ENCODE results near the gene DCDC2C. TPM values are rescaled to one million over a fixed set of nuclear protein-coding genes. Genes with fewer than 3 reads are reported as not detected.
A peak's percentile ranks its signal among the peaks of the same experiment; 100 is the strongest.
"Not testable (repeated sequence)": the region's sequence is repeated elsewhere in the genome, so short reads cannot be mapped to it uniquely, and the experiment has no call there.

DCDC2C gene
- total RNA-seq, 2 donors from 2014 or later, result not detected

DNA sequence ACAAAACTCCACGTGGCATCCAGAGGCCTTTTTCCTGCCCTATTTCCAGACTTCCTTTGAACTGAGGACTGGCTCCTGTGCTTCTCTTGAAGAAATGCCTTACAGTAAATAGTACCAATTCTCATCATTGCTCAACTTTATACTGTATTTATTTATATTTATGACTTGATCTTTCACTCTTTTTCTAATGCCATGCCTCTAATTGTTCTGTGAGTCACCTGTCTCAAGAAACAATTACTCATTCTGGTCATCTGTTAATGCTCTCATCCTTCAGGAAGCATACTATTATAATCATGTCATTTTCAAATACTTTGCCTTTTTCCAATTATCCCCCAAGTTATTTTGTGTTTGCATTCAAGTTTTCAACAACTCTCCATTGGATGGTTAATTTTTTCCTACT is 85.9 kb downstream of the DCDC2C start:
- H3K9me3 Mint-ChIP-seq, result no peaks in the 10 kb centered on the region
- no peak for ATAC-seq
- no peak for DNase-seq (ENCODE audit: low spot score)
- no peak overlapping the region for H3K4me3 Mint-ChIP-seq
- H3K27me3 Mint-ChIP-seq, result peaks cover 0 to 11% of the 10 kb centered on the region in 2 donors
- H3K36me3 Mint-ChIP-seq, result no peaks in the 10 kb centered on the region
- no peaks in the 10 kb centered on the region for H3K4me1 Mint-ChIP-seq (ENCODE audit: low read depth in 2 of 2)
- no peak overlapping the region for H3K27ac Mint-ChIP-seq

DNA sequence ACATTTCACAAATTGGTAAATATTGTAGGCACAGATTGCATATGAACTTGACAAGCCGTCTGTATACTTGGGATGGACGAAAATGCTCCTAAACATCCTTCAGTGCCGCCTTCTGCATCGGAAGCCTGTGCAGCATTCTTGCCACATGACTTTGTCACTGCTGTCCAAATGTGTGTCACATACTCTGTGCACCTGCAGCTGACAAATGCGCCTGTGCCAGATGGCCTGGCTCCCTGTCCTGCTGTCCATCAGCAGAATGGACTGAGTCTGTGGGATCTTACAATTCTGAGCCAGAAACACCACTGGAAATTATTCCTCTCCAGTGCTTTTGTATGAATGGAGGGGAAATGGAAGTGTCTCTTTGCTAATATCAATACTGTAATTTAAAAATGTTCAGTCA is 89.9 kb downstream of the DCDC2C start:
- Mint-ChIP-seq H3K9me3 (no peaks in the 10 kb centered on the region), H3K4me1 (ENCODE audit: low read depth in 2 of 2) (no peaks in the 10 kb centered on the region), H3K4me3 (no peak overlapping the region), H3K27me3 (peaks cover 0 to 9% of the 10 kb centered on the region in 2 donors), H3K27ac (no peak overlapping the region), H3K36me3 (no peaks in the 10 kb centered on the region)
- ATAC-seq, result no peak
- DNase-seq (ENCODE audit: low spot score), result no peak

DNA sequence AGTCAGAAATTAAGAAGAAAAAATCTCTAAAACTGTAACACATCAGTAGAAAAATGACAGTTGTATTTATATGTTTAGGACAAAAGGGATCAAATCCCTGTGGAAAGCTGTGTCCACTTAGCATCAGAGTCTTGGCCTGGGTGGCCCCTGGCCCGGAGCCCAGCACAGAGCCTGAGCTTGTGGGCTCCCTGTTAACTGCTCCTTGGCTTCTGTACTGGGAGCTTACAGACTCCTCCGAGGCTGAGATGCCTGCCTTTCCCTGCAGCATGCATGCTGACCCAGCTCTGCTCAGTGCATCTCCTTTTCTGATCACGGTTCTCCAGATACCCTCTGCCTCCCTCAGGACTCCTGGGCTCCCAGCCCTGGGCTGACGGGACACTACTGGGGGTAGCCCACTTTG is 98.1 kb downstream of the DCDC2C start:
- Mint-ChIP-seq H3K4me3 (no peak overlapping the region), H3K27me3 (peaks cover 0 to 10% of the 10 kb centered on the region in 2 donors), H3K27ac (no peak overlapping the region), H3K9me3 (no peaks in the 10 kb centered on the region), H3K36me3 (no peaks in the 10 kb centered on the region), H3K4me1 (ENCODE audit: low read depth in 2 of 2) (no peaks in the 10 kb centered on the region)
- ATAC-seq (no peak), DNase-seq (ENCODE audit: low spot score) (no peak)

DNA sequence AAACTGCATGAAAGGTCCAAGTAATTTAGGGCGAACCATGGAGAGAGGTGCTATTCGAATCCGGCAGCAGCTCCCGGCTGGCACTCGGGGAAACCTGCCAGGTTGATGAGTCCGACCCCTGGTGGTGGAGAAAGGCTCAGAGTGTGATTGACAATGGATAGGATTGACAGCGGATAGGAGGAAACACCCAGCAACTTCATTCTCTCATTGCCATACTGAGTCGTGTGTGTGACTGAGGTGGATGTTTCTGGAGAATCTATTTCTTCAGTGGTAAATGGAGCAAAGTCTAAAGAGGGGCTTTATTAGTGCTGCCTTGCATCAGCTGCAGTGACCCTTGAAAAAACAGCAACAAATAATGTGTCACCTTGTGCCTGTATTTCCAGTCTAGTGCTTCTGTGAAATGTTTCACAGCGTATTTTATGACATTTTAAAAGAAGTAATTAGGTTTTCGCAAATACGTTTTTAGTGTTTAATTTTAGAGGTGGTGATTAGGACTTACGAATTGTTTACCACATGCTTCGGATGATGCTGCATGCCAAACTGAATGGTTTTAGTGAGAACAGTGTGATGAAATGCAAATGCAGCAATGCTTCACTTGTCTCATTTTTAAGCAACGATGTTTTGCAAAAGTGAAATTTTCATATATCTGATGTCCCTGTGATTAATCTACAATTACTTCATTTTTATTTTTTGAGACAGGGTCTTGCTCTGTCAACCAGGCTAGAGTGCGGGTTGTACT is 102.0 kb downstream of the DCDC2C start:
- H3K4me3 Mint-ChIP-seq, result no peak overlapping the region
- no peak overlapping the region for H3K27ac Mint-ChIP-seq
- peaks cover 0 to 10% of the 10 kb centered on the region in 2 donors for H3K27me3 Mint-ChIP-seq
- ATAC-seq (no peak), DNase-seq (ENCODE audit: low spot score) (no peak)
- H3K36me3 Mint-ChIP-seq, result no peaks in the 10 kb centered on the region
- H3K4me1 Mint-ChIP-seq (ENCODE audit: low read depth in 2 of 2), result no peaks in the 10 kb centered on the region
- H3K9me3 Mint-ChIP-seq, result no peaks in the 10 kb centered on the region

DNA sequence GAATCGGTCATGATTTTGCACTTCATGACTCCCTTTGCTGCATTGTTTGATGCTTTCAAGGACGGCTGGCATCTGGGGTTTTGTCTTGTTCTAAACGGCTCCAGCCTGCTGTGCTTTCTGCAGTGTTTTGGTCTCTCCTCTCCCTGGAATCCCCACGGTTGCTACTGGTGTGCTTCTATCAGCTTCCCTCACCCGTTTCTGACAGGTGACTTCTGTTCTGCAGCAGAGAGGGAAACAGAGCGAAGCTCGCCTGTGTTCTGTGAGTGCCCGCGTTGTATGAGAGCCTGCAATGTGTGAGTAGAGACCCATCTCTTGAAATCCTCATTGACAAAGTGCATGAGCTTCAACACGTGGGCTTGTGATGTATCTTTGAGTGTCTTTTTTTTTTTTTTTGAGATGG is 102.8 kb downstream of the DCDC2C start:
- DNase-seq (ENCODE audit: low spot score), result no peak
- Mint-ChIP-seq H3K9me3 (no peaks in the 10 kb centered on the region), H3K4me1 (ENCODE audit: low read depth in 2 of 2) (no peaks in the 10 kb centered on the region), H3K27ac (no peak overlapping the region), H3K27me3 (peaks cover 0 to 10% of the 10 kb centered on the region in 2 donors), H3K36me3 (no peaks in the 10 kb centered on the region), H3K4me3 (no peak overlapping the region)
- ATAC-seq, result no peak

DNA sequence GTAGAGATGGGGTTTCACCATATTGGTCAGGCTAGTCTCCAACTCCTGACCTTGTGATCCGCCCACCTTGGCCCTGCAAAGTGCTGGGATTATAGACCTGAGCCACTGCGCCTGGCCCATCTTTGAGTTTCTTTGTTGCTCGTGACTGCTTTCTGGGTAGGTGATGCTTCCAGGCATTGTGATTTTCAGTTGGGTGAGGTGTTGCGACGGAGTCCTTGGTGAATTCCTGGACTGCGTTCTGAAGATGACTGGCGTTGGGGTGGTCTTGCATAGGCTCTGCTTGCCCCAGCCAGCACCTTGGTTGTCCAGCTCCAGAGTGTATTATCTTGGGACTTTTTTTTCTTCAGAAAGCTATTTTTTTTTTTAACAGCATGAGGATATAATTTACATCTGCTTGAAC is 103.4 kb downstream of the DCDC2C start:
- no peak for ATAC-seq
- Mint-ChIP-seq H3K4me1 (ENCODE audit: low read depth in 2 of 2) (no peaks in the 10 kb centered on the region), H3K36me3 (no peaks in the 10 kb centered on the region), H3K27ac (no peak overlapping the region), H3K27me3 (peaks cover 0 to 10% of the 10 kb centered on the region in 2 donors), H3K9me3 (no peaks in the 10 kb centered on the region), H3K4me3 (no peak overlapping the region)
- DNase-seq (ENCODE audit: low spot score), result no peak

DNA sequence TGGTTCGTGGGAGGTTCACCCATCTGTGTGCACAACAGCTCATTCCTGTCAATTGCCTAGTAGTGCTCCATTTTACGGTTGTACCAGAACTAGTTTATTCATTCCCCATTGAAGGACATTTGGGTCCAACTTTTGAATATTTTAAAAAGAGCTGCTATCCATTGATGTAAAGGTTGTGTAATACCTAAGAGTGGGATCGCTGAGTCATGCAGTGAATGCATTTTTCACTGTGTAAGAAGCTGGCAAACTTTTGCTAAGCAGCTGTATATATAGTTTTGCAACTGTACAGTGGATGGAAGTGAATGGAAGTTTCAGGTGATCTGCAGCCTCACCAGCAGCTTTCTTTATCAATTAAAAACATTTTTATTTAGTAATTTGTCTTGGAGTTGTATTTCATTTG is 104.5 kb downstream of the DCDC2C start:
- Mint-ChIP-seq H3K27ac (no peak overlapping the region), H3K4me1 (ENCODE audit: low read depth in 2 of 2) (no peaks in the 10 kb centered on the region), H3K9me3 (peaks cover 4% of the 10 kb centered on the region), H3K36me3 (peaks cover 4% of the 10 kb centered on the region), H3K4me3 (no peak overlapping the region), H3K27me3 (peaks cover 0 to 10% of the 10 kb centered on the region in 2 donors)
- DNase-seq (ENCODE audit: low spot score), result no peak
- no peak for ATAC-seq

DNA sequence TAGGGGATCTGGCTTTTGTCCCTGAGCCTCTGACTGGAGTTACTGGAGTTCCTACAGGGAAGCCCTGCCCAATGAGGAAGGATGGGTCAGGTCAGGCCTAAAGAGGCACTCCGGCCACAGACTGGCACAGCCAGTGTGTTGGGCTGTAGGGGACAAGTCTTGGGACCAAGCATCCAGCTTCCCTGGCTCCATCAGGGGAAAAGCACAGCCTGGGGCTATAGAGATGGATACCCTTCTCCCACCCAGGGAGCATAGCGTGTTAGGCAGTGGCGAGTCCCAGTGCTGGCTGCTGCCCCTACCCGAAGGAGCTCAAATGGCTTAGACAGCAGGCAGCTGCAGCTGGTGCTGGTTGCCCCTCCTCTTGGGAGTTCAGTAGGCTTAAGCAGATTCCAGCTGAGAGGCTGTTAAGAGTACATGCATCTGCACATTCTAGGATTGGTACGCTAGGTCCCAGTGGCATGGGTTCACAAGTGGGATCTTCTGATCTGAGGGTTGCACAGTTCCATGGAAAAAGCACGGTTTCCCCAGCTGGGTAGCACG is 111.4 kb downstream of the DCDC2C start:
- no peaks in the 10 kb centered on the region for H3K4me1 Mint-ChIP-seq (ENCODE audit: low read depth in 2 of 2)
- H3K27me3 Mint-ChIP-seq, result no peaks in the 10 kb centered on the region
- no peak overlapping the region for H3K4me3 Mint-ChIP-seq
- peaks cover 4% of the 10 kb centered on the region for H3K36me3 Mint-ChIP-seq
- ATAC-seq (no peak), DNase-seq (ENCODE audit: low spot score) (no peak)
- H3K9me3 Mint-ChIP-seq, result peaks cover 19% of the 10 kb centered on the region
- no peak overlapping the region for H3K27ac Mint-ChIP-seq

DNA sequence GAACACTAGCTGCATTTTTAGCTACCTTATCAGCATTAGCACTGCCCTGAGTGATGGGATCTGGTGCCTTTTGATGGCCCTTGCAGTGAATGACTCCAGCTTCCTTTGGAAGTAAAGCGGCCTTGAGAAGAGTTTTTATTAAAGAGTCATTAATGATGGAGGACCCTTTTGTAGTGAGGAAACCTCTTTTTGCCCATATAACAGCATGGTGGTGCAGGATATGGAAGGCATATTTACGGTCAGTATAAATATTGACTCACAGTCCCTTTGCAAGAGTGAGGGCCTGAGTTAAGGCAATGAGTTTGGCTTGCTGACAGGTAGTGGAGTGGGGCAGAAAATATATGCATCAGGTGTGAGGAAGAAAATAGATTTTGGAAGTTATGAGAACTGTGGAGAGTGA is 113.8 kb downstream of the DCDC2C start:
- not testable (repeated sequence) for H3K27me3 Mint-ChIP-seq; H3K36me3 Mint-ChIP-seq; H3K4me3 Mint-ChIP-seq; DNase-seq (ENCODE audit: low spot score); H3K27ac Mint-ChIP-seq; ATAC-seq; H3K4me1 Mint-ChIP-seq (ENCODE audit: low read depth in 2 of 2)
- peaks cover 24% of the 10 kb centered on the region for H3K9me3 Mint-ChIP-seq

DNA sequence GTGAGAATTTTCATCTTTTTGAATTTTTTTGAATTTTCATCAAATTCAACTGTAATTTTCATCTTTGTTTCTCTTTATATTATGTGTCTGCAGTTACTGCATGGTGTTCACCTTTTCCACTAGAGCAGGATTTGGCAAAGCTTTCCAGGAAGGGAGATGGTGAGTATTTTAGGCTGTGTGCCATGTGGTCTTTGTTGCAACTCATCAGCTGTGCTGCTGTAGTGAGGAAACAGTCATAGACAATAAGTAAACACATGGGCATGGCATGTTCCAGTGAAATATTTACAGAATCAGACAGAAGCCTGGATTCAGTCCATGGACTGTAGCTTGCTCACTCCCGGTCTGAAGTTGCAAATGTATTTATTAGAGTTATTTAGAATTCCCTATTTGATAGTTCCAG is 120.4 kb downstream of the DCDC2C start:
- Mint-ChIP-seq H3K27me3 (no peaks in the 10 kb centered on the region), H3K27ac (no peak overlapping the region), H3K36me3 (no peaks in the 10 kb centered on the region), H3K4me3 (no peak overlapping the region), H3K9me3 (peaks cover 12% of the 10 kb centered on the region), H3K4me1 (ENCODE audit: low read depth in 2 of 2) (no peaks in the 10 kb centered on the region)
- ATAC-seq (no peak), DNase-seq (ENCODE audit: low spot score) (no peak)

DNA sequence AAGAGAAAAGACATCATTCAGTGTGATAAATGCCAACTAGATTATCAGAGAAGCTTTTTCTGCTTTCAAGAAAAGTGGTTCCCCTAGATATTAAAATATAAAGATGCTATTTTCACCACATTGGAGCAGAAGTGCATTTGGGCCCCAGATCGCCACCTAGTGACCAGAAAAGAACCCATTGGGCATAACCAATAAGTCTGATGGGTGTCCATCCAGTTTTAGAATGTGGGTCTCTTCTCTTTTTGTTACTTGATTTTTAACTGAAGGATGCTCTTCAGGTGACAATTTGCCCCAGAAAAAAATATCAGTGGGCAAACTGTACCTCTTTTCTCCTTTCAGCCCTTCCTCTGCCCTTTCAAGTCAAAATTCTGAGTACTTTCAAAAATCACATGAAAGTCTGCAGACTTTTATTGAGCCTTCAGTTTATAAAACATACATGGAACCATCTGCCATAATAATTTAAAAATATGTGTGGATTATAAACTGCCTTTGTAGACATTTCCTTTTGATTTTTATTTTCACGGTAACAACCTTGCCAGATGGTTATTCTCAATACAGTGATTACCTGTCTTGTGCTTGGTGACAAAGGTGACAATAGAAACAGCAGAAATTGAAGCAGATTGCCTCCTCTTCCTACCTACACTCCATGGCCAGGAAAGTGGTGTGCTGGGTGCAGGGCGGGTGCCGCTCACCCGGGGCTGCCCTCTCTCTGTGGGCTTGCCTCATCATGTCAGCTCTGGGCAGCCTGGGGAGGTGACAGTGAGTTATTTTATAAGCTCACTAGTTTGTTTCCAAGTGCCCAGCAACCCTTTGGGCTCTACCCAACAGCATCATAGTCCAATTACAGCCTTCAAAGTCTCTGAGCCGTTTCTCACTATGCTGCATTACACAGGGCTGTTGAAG is 124.5 kb downstream of the DCDC2C start:
- Mint-ChIP-seq H3K4me3 (no peak overlapping the region), H3K4me1 (ENCODE audit: low read depth in 2 of 2) (no peaks in the 10 kb centered on the region), H3K27me3 (peaks cover 0 to 2% of the 10 kb centered on the region in 2 donors), H3K36me3 (no peaks in the 10 kb centered on the region), H3K9me3 (peaks cover 3% of the 10 kb centered on the region), H3K27ac (no peak overlapping the region)
- no peak for ATAC-seq
- DNase-seq (ENCODE audit: low spot score), result no peak

DNA sequence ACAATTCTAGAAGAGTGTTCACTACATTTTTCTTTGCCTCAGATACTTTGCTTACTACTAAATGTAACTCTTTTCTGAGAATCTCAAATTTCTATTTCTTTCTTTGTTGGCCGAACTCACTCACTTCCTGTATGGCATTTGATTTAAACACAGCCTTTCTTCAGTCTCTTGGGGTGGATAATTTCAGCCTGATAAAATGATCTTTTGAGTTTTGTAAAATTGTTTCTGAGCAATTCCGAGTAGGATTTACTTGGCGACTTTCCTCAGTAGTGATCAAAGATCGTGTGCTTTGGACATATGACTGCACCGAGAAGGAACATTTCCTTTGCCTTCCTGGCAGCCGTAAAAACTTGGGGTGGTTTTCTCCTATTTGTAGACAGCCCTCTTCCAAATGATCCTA is 127.4 kb downstream of the DCDC2C start:
- no peak for ATAC-seq
- peaks cover 3% of the 10 kb centered on the region for H3K9me3 Mint-ChIP-seq
- no peaks in the 10 kb centered on the region for H3K36me3 Mint-ChIP-seq
- H3K27ac Mint-ChIP-seq, result no peak overlapping the region
- DNase-seq (ENCODE audit: low spot score), result no peak
- peaks cover 5 to 10% of the 10 kb centered on the region in 2 donors for H3K27me3 Mint-ChIP-seq
- no peak overlapping the region for H3K4me3 Mint-ChIP-seq
- H3K4me1 Mint-ChIP-seq (ENCODE audit: low read depth in 2 of 2), result no peaks in the 10 kb centered on the region

DNA sequence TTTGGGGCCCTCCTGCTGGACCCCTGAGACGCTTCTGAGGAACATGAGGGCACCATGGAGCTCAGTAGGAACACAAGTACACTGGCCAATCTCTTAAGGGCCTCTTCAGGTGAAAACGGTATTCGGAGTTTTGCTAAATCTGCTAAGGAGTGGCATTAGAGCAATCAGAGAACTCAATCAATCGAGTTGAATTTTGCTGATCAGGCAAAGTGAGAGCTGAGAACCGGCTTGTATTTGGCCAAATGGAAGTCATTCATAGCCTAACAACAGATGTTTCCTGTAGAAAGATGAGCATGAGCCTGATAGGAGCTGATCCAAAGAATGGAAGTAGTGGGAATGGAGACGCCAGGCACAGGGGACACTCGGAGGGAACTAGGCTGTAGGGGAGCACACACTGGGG is 133.7 kb downstream of the DCDC2C start:
- Mint-ChIP-seq H3K27me3 (peaks cover 9 to 10% of the 10 kb centered on the region in 2 donors), H3K9me3 (peaks cover 4% of the 10 kb centered on the region), H3K36me3 (no peaks in the 10 kb centered on the region), H3K4me1 (ENCODE audit: low read depth in 2 of 2) (no peaks in the 10 kb centered on the region), H3K27ac (no peak overlapping the region), H3K4me3 (no peak overlapping the region)
- no peak for DNase-seq (ENCODE audit: low spot score)
- no peak for ATAC-seq

DNA sequence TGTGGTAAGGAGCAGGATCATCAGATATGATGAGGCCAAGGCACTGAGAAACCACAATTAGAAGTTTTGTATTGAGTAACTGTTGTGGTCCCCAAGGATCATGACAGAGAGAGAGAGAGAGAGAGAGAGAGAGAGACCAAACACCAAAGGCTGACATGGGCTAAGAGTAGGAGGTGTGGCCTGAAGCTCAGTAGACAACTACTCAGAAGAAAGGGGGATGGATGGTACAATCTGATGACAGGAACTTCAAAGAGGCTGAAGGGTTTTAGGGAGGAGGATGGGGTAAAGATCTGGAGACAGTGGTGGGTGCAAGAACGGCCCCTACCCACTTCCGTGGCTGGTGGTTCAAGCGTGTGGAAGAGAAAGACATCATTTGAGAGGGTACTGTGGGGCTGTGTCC is 135.0 kb downstream of the DCDC2C start:
- no peaks in the 10 kb centered on the region for H3K36me3 Mint-ChIP-seq
- H3K27ac Mint-ChIP-seq, result no peak overlapping the region
- peaks cover 9 to 10% of the 10 kb centered on the region in 2 donors for H3K27me3 Mint-ChIP-seq
- peaks cover 8% of the 10 kb centered on the region for H3K9me3 Mint-ChIP-seq
- ATAC-seq (peak in 1 of 2 donors; percentile 45), DNase-seq (ENCODE audit: low spot score) (no peak)
- H3K4me1 Mint-ChIP-seq (ENCODE audit: low read depth in 2 of 2), result no peaks in the 10 kb centered on the region
- no peak overlapping the region for H3K4me3 Mint-ChIP-seq

All from natural killer cell treated with Interleukin-12 subunit alpha and Interleukin-12 subunit beta and Interleukin-15 and Interleukin-18, amount 100 ng/mL, for 72 hours (primary cell).